Right lobe of liver (tissue), 4 donors: Measurements from ENCODE around the gene RAI1.

ENCODE experiments used
- POLR2A ChIP-seq: fragments of 450-650 bp; IDR thresholded peaks from one replicate; pipeline ENCODE4 v1.6.1; 2017; ENCODE audit warnings: antibody characterized with exemption, mild to moderate bottlenecking
- TF ChIP-seq, protein P1 (sequence below), 4 donors: fragments of 200-600 bp in 3 of 4; fragments of 450-650 bp in 1 of 4; IDR thresholded peaks; one replicate each; pipeline versions ENCODE4 v1.5.1 to v1.8.0; 2016 to 2022; ENCODE audit warnings: antibody characterized with exemption in 4 of 4, mild to moderate bottlenecking in 2 of 4
- donor health status: DM: no; HTN: no; CAD: no.
- donor health status: DM: no; HTN: no; CAD: no.
- donor health status: DM: no; HTN: yes; CAD: no.

DNA sequence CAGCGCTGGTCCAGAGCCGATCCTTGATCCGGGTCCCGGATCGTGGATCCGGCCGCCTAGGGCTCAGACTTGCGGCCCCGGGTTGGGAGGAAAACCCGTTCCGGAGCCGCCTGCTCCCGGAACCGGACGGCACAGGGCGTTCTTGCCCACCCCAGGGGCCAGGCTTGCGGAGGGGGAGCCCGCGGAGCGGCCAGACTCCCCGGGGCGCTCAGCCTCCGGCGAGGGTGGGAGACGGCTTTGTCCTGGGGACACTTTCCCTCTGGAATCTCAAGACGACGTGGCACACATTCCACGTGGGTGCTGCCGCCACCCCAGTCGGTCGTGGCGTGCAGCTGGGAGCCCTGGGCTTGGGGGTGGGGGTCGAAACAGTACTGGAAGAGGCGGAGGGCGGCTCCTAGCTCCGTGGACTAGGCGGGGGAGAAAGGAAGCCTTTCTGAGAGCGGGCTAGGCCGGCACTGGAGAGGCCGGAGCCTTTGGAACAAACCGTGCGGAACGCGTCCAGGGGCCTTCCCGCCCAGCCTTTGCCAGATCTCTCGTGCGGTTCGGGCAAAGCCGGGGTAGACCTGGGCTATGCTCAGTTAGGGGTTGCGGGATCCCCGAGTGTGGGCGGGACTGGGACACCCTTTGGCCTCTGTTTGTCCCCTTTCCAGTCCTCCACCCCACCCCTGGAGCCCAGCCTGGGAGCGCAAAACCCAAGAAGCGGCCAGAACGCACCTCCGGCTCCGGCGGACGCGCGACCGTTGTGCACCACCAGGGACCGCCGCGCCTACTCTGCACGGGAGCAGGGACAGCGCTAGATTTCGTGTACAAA is 129.0 kb downstream of the RAI1 start:
- TF ChIP-seq, protein P1, sequence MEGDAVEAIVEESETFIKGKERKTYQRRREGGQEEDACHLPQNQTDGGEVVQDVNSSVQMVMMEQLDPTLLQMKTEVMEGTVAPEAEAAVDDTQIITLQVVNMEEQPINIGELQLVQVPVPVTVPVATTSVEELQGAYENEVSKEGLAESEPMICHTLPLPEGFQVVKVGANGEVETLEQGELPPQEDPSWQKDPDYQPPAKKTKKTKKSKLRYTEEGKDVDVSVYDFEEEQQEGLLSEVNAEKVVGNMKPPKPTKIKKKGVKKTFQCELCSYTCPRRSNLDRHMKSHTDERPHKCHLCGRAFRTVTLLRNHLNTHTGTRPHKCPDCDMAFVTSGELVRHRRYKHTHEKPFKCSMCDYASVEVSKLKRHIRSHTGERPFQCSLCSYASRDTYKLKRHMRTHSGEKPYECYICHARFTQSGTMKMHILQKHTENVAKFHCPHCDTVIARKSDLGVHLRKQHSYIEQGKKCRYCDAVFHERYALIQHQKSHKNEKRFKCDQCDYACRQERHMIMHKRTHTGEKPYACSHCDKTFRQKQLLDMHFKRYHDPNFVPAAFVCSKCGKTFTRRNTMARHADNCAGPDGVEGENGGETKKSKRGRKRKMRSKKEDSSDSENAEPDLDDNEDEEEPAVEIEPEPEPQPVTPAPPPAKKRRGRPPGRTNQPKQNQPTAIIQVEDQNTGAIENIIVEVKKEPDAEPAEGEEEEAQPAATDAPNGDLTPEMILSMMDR (IDR thresholded peaks at IDR 0.05): peak in 1 of 4 donors; percentile 11
- no peak for TF ChIP-seq POLR2A
